Measurements from ENCODE around the gene CELSR1. TPM values are rescaled to one million over a fixed set of nuclear protein-coding genes. Genes with fewer than 3 reads are reported as not detected.

CELSR1 gene
- total RNA-seq, 1 donor from 2014 or later, result 7.7 TPM

DNA sequence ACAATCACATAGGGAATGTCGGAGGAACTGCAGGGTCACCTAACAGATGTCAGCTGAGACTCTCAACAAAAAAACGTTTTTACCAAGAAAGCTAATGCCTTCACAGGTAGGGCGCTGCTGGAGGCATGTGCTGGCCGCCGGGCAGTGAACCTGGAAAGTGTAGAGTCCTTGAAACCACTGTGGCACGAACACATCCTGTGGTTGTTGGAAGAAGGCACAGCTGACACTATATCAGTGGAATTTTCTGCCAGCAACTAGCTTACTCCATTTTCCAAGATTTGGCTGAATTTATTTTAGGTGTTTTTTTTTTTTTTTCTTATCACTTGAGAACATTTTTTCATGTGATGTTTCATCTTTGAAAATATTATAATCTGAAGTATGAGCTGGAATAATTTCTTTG, 187.7 kb downstream of the CELSR1 start:
- Mint-ChIP-seq H3K4me3 (ENCODE audit: unreplicated experiment) (no peak overlapping the region), H3K27ac (ENCODE audit: unreplicated experiment) (no peak overlapping the region), H3K27me3 (ENCODE audit: unreplicated experiment) (peaks cover 8% of the 10 kb centered on the region), H3K36me3 (ENCODE audit: low read depth, unreplicated experiment) (peaks cover 41% of the 10 kb centered on the region), H3K4me1 (ENCODE audit: unreplicated experiment) (no peaks in the 10 kb centered on the region), H3K9me3 (ENCODE audit: unreplicated experiment) (no peaks in the 10 kb centered on the region)
- no peak for DNase-seq (ENCODE audit: low spot score)
- TF ChIP-seq, protein P1, sequence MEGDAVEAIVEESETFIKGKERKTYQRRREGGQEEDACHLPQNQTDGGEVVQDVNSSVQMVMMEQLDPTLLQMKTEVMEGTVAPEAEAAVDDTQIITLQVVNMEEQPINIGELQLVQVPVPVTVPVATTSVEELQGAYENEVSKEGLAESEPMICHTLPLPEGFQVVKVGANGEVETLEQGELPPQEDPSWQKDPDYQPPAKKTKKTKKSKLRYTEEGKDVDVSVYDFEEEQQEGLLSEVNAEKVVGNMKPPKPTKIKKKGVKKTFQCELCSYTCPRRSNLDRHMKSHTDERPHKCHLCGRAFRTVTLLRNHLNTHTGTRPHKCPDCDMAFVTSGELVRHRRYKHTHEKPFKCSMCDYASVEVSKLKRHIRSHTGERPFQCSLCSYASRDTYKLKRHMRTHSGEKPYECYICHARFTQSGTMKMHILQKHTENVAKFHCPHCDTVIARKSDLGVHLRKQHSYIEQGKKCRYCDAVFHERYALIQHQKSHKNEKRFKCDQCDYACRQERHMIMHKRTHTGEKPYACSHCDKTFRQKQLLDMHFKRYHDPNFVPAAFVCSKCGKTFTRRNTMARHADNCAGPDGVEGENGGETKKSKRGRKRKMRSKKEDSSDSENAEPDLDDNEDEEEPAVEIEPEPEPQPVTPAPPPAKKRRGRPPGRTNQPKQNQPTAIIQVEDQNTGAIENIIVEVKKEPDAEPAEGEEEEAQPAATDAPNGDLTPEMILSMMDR (IDR thresholded peaks at IDR 0.05; ENCODE audit: unreplicated experiment), result no peak

DNA sequence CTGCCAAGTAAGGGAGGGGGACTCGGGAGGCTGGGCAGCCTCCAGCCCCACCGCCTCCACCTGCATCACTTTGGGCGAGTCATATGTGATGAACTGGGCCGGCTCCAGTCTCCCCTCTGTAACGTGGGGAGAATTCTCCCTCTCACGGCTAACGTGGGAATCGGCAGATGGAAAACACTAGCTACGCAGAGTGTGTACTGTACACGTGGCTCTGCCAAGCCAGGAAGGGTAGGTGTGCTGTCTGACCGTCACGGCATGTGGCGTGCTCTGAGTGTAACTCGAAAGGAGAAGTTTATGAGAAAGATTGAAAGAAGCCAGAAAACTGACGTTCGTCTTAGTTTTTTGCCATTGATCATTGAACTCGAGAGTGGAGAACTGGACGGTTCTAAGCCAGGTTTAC, 188.2 kb downstream of the CELSR1 start:
- Mint-ChIP-seq H3K4me3 (ENCODE audit: unreplicated experiment) (no peak overlapping the region), H3K9me3 (ENCODE audit: unreplicated experiment) (no peaks in the 10 kb centered on the region), H3K36me3 (ENCODE audit: low read depth, unreplicated experiment) (peaks cover 44% of the 10 kb centered on the region), H3K27me3 (ENCODE audit: unreplicated experiment) (peaks cover 8% of the 10 kb centered on the region), H3K27ac (ENCODE audit: unreplicated experiment) (no peak overlapping the region), H3K4me1 (ENCODE audit: unreplicated experiment) (no peaks in the 10 kb centered on the region)
- TF ChIP-seq, protein P1 (IDR thresholded peaks at IDR 0.05; ENCODE audit: unreplicated experiment), result no peak
- DNase-seq (ENCODE audit: low spot score), result no peak

DNA sequence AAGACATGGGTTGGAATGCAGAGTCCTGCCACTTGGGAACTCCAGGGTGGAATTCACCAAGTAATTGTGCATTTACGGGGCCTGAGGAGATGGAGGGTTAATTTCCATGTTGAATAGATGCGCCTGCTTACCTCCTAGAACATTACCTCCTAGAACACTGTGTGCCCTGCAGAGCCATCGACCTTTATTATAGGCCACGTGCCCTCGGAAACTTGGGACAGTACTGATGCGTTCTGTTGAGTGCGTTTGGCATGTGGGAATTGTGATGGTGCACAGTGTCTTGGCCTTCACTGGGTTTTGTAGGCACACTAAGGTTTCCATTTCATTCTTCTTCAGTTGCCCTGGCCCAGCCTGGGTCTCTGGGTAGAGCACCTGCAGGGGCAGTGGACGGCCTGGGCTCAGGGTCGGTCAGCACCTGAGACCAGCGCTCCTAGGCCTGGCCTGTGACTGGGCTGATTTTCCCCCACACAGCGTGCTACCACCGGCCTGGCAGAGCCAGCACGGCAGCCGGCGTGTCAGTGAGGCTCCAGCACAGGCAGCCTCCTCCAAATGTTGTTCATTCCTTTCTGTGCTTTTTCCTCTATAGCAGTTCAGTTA, 189.2 kb downstream of the CELSR1 start:
- no peak overlapping the region for H3K27ac Mint-ChIP-seq (ENCODE audit: unreplicated experiment)
- H3K4me3 Mint-ChIP-seq (ENCODE audit: unreplicated experiment), result no peak overlapping the region
- TF ChIP-seq, protein P1 (IDR thresholded peaks at IDR 0.05; ENCODE audit: unreplicated experiment), result no peak
- H3K4me1 Mint-ChIP-seq (ENCODE audit: unreplicated experiment), result no peaks in the 10 kb centered on the region
- DNase-seq (ENCODE audit: low spot score), result no peak
- H3K36me3 Mint-ChIP-seq (ENCODE audit: low read depth, unreplicated experiment), result peaks cover 43% of the 10 kb centered on the region
- H3K27me3 Mint-ChIP-seq (ENCODE audit: unreplicated experiment), result peaks cover 8% of the 10 kb centered on the region
- no peaks in the 10 kb centered on the region for H3K9me3 Mint-ChIP-seq (ENCODE audit: unreplicated experiment)

DNA sequence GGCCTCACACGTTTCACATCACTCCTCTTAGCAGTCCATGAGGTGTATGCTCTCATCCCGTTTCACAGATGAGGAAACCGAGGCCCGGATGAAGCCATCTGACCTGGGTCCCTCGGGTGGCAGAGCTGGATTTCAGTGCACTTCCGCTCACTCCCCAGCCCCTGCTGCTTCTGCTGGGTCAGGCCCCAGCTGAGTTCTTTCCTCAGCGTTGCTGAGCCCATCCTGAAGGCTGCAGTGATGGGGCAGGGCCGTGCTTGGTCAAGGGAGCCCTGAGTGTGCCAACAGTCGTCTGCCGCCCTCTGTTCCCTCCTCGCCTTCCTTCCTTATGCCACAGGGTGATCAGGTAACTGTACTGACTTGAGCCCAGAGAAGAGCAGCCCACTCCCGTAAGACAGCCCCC, 189.8 kb downstream of the CELSR1 start:
- no peaks in the 10 kb centered on the region for H3K9me3 Mint-ChIP-seq (ENCODE audit: unreplicated experiment)
- H3K4me3 Mint-ChIP-seq (ENCODE audit: unreplicated experiment), result no peak overlapping the region
- DNase-seq (ENCODE audit: low spot score), result no peak
- TF ChIP-seq, protein P1 (IDR thresholded peaks at IDR 0.05; ENCODE audit: unreplicated experiment), result no peak
- peaks cover 41% of the 10 kb centered on the region for H3K36me3 Mint-ChIP-seq (ENCODE audit: low read depth, unreplicated experiment)
- no peaks in the 10 kb centered on the region for H3K4me1 Mint-ChIP-seq (ENCODE audit: unreplicated experiment)
- no peak overlapping the region for H3K27ac Mint-ChIP-seq (ENCODE audit: unreplicated experiment)
- H3K27me3 Mint-ChIP-seq (ENCODE audit: unreplicated experiment), result peaks cover 8% of the 10 kb centered on the region

DNA sequence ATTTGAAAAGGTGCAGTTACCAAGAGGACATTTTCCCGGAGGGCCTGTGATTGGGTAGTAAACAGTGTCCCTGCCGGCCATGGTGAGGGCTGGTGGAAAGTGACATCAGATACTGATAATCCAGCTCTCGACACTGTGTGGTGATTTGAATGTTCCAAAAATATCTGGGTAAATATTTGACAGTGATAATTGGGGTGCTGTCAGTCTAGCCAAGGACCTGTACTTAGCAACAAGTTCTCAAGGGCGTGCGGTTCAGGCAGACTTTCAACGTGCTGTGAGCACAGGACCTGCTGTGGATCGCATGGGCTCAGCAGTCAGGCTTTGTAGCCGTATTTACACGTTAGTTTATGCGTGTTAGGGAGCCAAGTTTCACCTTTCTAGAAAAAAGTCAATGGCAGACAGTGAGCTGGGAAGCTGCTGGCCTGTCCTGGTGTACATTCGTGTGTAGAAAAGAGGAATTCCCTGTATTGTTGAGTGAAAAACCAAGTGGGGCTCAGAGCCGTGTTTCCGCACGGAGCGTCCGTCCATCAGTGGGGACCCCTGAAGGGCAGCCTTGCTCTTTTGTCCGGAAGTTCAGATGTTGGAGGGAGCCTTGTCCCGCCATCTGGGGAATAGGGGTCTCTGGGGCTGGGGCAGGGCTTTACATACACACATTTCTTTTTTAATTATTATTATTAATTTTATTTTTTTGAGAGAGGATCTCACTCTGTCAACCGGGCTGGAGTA, 190.6 kb downstream of the CELSR1 start:
- Mint-ChIP-seq H3K4me1 (ENCODE audit: unreplicated experiment) (no peaks in the 10 kb centered on the region), H3K4me3 (ENCODE audit: unreplicated experiment) (no peak overlapping the region), H3K9me3 (ENCODE audit: unreplicated experiment) (no peaks in the 10 kb centered on the region), H3K36me3 (ENCODE audit: low read depth, unreplicated experiment) (peaks cover 39% of the 10 kb centered on the region), H3K27ac (ENCODE audit: unreplicated experiment) (no peak overlapping the region), H3K27me3 (ENCODE audit: unreplicated experiment) (peaks cover 5% of the 10 kb centered on the region)
- TF ChIP-seq, protein P1 (IDR thresholded peaks at IDR 0.05; ENCODE audit: unreplicated experiment), result no peak
- no peak for DNase-seq (ENCODE audit: low spot score)

Measured in endothelial cell (in vitro differentiated cells).